VCaP (cell line): ENCODE results near the gene NAA11.

Experiments used
- H3K27ac ChIP-seq: fragments of 450-650 bp; 2 replicates; pipeline ENCODE4 v1.5.1; 2017
- TF ChIP-seq, protein P1 (sequence below): fragments of 450-650 bp; conservative IDR thresholded peaks from 2 replicates; pipeline ENCODE4 v1.5.1; 2017; ENCODE audit warnings: mild to moderate bottlenecking, moderate library complexity

The NAA11 gene

DNA sequence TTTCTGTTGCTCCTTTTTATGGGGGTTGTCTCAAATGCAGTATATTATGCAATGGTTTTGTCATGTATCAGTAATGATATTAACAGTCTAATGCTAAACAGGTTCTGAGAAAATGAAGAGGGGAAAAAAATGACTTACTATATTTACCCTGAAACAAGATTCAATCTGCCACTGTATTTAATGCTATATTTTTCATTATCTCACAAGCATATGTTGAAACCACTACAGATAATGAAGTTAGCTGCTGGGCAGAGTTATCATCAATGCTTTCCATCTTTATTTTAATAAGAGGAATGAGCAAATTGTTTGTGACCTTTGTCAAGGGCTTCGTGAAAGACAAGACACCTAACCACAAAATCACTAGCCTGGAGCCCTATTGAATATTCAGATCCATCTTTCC is 32.6 kb upstream of the NAA11 start:
- no peak overlapping the region for H3K27ac ChIP-seq
- TF ChIP-seq, protein P1, sequence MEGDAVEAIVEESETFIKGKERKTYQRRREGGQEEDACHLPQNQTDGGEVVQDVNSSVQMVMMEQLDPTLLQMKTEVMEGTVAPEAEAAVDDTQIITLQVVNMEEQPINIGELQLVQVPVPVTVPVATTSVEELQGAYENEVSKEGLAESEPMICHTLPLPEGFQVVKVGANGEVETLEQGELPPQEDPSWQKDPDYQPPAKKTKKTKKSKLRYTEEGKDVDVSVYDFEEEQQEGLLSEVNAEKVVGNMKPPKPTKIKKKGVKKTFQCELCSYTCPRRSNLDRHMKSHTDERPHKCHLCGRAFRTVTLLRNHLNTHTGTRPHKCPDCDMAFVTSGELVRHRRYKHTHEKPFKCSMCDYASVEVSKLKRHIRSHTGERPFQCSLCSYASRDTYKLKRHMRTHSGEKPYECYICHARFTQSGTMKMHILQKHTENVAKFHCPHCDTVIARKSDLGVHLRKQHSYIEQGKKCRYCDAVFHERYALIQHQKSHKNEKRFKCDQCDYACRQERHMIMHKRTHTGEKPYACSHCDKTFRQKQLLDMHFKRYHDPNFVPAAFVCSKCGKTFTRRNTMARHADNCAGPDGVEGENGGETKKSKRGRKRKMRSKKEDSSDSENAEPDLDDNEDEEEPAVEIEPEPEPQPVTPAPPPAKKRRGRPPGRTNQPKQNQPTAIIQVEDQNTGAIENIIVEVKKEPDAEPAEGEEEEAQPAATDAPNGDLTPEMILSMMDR, result no peak

DNA sequence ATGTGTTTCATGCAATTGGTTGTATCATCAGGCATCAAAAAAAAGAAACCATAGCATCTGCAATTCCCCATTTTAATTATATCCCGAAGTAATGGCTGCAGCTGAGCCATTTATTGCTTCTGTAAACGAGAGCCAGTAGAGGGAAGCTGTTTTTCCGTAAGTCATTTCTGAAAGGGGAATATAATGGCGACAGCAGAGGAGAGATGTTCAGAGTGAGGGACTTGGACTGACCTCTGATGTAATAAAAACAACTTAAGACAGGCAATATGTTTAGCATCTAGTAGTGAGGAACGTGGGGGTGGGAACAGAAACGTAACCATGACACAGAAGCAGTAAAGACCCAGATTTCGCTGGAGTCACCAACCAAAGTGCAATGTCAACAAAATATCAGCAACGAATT is 31.5 kb upstream of the NAA11 start:
- no peak overlapping the region for H3K27ac ChIP-seq
- TF ChIP-seq, protein P1, result no peak

DNA sequence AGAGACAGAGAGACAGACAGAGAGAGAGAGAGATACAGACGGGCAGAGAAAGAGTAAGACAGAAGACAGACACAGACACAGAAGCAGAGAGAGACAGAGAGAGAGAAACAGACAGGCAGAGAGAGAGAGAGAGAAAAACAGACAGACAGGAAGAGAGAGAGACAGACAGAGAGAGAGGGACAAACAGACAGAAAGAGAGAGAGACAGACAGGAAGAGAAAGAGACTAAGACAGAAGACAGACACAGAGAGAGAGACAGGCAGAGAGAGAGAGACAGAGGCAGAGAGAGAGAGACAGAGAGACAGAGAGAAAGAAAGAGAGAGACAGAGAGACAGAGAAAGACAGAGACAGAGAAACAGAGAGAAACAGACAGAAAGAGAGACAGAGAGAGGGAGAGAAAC is 27.2 kb upstream of the NAA11 start:
- no peak overlapping the region for H3K27ac ChIP-seq
- TF ChIP-seq, protein P1, result no peak

DNA sequence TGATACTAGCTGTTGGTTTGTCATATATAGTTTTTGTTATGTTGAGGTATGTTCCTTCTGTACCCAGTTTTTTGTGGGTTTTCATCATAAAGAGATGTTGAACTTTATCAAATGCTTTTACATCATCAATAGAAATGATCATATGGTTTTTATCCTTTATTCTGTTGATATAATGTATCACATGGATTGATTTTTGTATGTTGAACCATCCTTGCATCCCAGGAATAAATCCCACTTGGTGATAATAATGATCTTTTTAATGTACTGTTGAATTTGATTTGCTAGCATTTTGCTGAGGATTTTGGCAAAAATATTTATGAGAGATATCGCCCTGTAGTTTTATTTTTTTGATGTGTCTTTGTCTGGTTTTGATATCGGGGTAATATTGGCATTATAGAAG is 22.5 kb upstream of the NAA11 start:
- TF ChIP-seq, protein P1, result no peak
- no peak overlapping the region for H3K27ac ChIP-seq

DNA sequence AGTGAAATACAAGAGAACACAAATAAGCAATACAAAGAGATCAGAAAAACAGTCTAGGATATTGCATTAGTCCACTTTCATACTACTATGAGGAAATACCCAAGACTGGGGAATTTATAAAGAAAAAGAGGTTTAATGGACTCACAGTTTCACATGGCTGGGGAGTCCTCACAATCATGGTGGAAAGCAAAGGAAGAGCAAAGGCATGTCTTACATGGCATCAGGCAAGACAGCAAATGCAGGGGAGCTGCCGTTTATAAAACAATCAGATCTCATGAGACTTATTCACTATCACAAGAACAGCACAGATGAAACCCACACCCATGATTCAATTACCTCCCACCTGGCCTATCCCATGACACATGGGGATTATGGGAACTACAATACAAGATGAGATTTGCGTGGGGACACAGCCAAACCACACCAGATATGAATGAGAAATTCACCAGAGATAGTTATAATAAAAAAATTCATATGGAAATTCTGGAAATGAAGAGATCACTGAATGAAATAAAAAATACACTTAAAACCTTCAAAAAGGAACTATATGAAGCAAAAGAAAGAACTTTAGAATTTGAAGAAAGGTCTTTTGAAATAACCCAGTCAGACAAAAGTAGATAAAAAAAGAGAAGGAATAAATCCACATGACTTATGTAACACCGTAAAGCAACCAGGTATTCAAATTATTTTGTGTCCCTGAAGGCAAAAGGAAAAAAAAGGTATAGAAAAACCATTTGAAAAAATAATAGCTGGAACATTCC is 16.2 kb upstream of the NAA11 start:
- no peak overlapping the region for H3K27ac ChIP-seq
- TF ChIP-seq, protein P1, result no peak

DNA sequence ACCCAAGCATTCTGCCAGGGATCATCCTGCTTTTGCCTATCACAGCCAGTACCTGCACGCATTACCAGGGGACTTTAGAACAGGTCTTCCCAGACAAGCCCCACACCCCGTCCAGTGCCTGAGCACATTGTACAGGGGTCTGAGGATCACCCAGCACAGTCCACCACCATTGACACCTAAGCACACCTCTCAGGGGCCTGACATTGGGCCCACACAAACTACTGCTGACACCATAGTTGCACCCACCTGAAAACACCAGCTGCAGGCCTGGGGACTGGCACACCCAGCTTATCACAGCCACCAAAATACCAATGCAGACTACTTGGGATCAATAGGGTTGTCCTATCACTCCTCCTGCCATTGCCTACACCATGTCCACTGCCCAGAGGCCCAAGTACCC is 14.7 kb upstream of the NAA11 start:
- TF ChIP-seq, protein P1, result no peak
- no peak overlapping the region for H3K27ac ChIP-seq

DNA sequence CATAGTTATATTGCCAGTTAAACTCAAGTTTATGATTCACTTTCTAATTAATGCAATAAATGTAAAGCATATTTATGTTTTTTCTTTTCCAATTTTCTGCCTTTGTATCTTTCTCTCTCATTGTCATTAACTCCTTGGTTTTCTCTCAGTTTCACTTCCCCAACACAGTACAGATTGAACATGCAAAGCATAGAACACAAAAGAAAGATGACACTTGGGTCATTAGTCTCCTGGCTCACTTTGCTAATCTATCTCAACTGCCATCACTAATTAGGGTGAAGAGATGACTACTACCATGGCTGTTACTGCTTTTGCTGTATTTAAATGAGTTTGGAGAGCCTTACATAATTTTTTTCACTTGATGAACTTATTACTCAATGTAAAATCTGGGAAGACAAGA is 12.3 kb upstream of the NAA11 start:
- TF ChIP-seq, protein P1, result no peak
- no peak overlapping the region for H3K27ac ChIP-seq
